ENCODE measurements around the gene EYS. TPM values are rescaled to one million over a fixed set of nuclear protein-coding genes. Genes with fewer than 3 reads are reported as not detected.

The EYS gene
- total and polyA plus RNA-seq, 8 donors, result 0.55 to 0.58 TPM; not detected in 6

- no peak for DNase-seq
- Histone ChIP-seq H3K36me3 (no peaks in the 10 kb centered on the region), H3K27ac (peak overlapping the region in 4 of 5 donors; percentile 62 to 87 (median 74)), H3K4me3 (no peak overlapping the region), H3K4me1 (peaks cover 12 to 24% (median 18%) of the 10 kb centered on the region in 4 donors), H3K27me3 (no peaks in the 10 kb centered on the region), H3K9me3 (no peaks in the 10 kb centered on the region)
- WGBS, 5 donors, result 24 to 56% (median 41%) methylated on average over 2 of the region's 2 CpGs
- intact Hi-C loops (cut with DNase I; ENCODE audit: low total_unique reads), result no loop called here
- TF ChIP-seq CTCF (IDR thresholded peaks at IDR 0.05) (no peak), POLR2A (IDR thresholded peaks at IDR 0.05) (no peak), EP300 (IDR thresholded peaks at IDR 0.05) (no peak), POLR2AphosphoS5 (IDR thresholded peaks at IDR 0.05) (no peak)
Observed at GRCh38 chr6:63806573-63806913, 1900.5 kb downstream of the EYS start.

- H3K27me3 ChIP-seq, result no peaks in the 10 kb centered on the region
- no peaks in the 10 kb centered on the region for H3K9me3 ChIP-seq
- H3K4me3 ChIP-seq, result no peak overlapping the region
- intact Hi-C loops (cut with DNase I; ENCODE audit: low total_unique reads), result no loop called here
- 32 to 47% (median 40%) methylated on average over 5 of the region's 5 CpGs for WGBS, 5 donors
- H3K36me3 ChIP-seq, result no peaks in the 10 kb centered on the region
- H3K4me1 ChIP-seq, result peaks cover 12 to 24% (median 18%) of the 10 kb centered on the region in 4 donors
- H3K27ac ChIP-seq, result peak overlapping the region in 4 of 5 donors; percentile 62 to 87 (median 74)
- peak in 1 of 2 donors; percentile 46 for DNase-seq
- TF ChIP-seq POLR2AphosphoS5 (IDR thresholded peaks at IDR 0.05) (peak in 2 of 3 donors; percentile 10 to 46), EP300 (IDR thresholded peaks at IDR 0.05) (no peak)
Observed at GRCh38 chr6:63805808-63806572, 1901.0 kb downstream of the EYS start.

- intact Hi-C loops (cut with DNase I; ENCODE audit: low total_unique reads), result no loop called here
- Histone ChIP-seq H3K36me3 (no peaks in the 10 kb centered on the region), H3K27ac (peak overlapping the region in 4 of 5 donors; percentile 62 to 87 (median 74)), H3K27me3 (no peaks in the 10 kb centered on the region), H3K4me1 (peaks cover 12 to 24% (median 20%) of the 10 kb centered on the region in 4 donors), H3K9me3 (no peaks in the 10 kb centered on the region), H3K4me3 (no peak overlapping the region)
- TF ChIP-seq CTCF (IDR thresholded peaks at IDR 0.05) (no peak), EP300 (IDR thresholded peaks at IDR 0.05) (no peak)
- DNase-seq, result no peak
- WGBS, 5 donors, result 40 to 67% (median 52%) methylated on average over 3 of the region's 3 CpGs
Observed at GRCh38 chr6:63805345-63805744, 1901.7 kb downstream of the EYS start.

GRCh38 chr6:63804381-63804956 is 1902.6 kb downstream of the EYS start:
- no peaks in the 10 kb centered on the region for H3K27me3 ChIP-seq
- no peaks in the 10 kb centered on the region for H3K36me3 ChIP-seq
- no peaks in the 10 kb centered on the region for H3K9me3 ChIP-seq
- no peak overlapping the region for H3K4me3 ChIP-seq
- intact Hi-C loops (cut with DNase I; ENCODE audit: low total_unique reads), result no loop called here
- H3K4me1 ChIP-seq, result peaks cover 12 to 25% (median 21%) of the 10 kb centered on the region in 4 donors
- TF ChIP-seq EP300 (IDR thresholded peaks at IDR 0.05) (no peak), POLR2AphosphoS5 (IDR thresholded peaks at IDR 0.05) (no peak), CTCF (IDR thresholded peaks at IDR 0.05) (no peak), POLR2A (IDR thresholded peaks at IDR 0.05) (no peak)
- DNase-seq, result no peak
- H3K27ac ChIP-seq, result no peak overlapping the region

GRCh38 chr6:63803371-63803770 is 1903.7 kb downstream of the EYS start:
- Histone ChIP-seq H3K27ac (no peak overlapping the region), H3K4me1 (peaks cover 12 to 25% (median 21%) of the 10 kb centered on the region in 4 donors), H3K9me3 (no peaks in the 10 kb centered on the region), H3K4me3 (no peak overlapping the region), H3K36me3 (no peaks in the 10 kb centered on the region), H3K27me3 (no peaks in the 10 kb centered on the region)
- no peak for TF ChIP-seq CTCF (IDR thresholded peaks at IDR 0.05)
- 95 to 100% (median 97%) methylated on average over 2 of the region's 2 CpGs for WGBS, 5 donors
- intact Hi-C loops (cut with DNase I; ENCODE audit: low total_unique reads), result no loop called here
- DNase-seq, result no peak

Measured in stomach (tissue), 9 donors.